ENCODE data around the gene MCCC1. TPM values are rescaled to one million over a fixed set of nuclear protein-coding genes. Genes with fewer than 3 reads are reported as not detected.
"Not testable (repeated sequence)": the region's sequence is repeated elsewhere in the genome, so short reads cannot be mapped to it uniquely, and the experiment has no call there.

The MCCC1 gene
- total and polyA plus RNA-seq, 11 donors = 32.8 to 58.4 (median 47.5) TPM

DNA sequence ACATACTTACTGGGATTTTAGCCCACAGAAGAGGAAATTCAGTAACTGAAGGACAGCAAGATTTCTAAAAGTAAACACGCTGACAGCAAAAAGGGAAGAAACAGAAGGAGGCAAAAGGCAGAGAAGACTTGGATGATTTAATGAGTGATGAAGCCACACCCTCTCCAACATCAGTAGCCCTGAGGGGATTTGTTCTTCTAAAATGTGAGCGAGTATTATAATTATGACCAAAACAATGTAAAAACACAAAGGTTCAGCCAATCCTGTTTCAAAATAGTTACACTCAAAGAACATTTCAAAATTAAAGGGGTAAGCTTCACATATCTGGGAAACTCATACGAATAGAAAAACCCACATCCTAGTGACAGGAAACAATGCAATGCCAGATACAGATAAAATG lies 25.0 kb downstream of the MCCC1 start:
- Histone ChIP-seq H3K36me3 (peaks cover 0 to 57% (median 31%) of the 10 kb centered on the region in 9 donors), H3K4me1 (peaks cover 0 to 8% (median 0%) of the 10 kb centered on the region in 12 donors), H3K27ac (no peak overlapping the region), H3K27me3 (no peaks in the 10 kb centered on the region), H3K9me3 (peaks cover 0 to 6% (median 0%) of the 10 kb centered on the region in 12 donors), H3K4me3 (no peak overlapping the region)
- intact Hi-C loops (cut with DNase I) = no loop called here
- WGBS, 4 donors = 57 to 69% (median 63%) methylated on average over 3 of the region's 3 CpGs
- TF ChIP-seq CTCF (IDR thresholded peaks at IDR 0.05) = no peak
- TF ChIP-seq POLR2A (IDR thresholded peaks at IDR 0.05) = no peak
- ATAC-seq = no peak
- no peak for DNase-seq

DNA sequence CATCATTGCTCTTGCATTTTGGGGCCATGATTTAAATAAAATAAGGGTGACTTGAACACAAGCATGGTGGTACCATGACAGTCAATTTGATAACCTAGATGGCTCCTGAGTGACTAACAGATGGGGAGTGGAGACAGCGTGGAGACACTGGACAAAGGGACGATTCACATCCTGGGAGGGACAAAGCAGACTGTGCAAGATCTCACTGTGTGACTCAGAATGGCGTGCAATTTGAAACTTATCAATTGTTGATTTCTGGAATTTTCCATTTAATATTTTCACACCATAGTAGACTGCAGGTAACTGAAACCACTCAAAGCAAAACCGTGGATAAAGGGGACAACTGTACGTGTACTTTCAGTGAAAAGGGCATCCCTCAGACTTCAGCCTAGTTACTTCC lies 25.5 kb downstream of the MCCC1 start:
- peaks cover 0 to 6% (median 0%) of the 10 kb centered on the region in 12 donors for H3K9me3 ChIP-seq
- TF ChIP-seq POLR2A (IDR thresholded peaks at IDR 0.05) (no peak), CTCF (IDR thresholded peaks at IDR 0.05) (no peak)
- intact Hi-C loops (cut with DNase I) = no loop called here
- no peaks in the 10 kb centered on the region for H3K27me3 ChIP-seq
- no peak for DNase-seq
- WGBS, 4 donors = 66 to 76% (median 72%) methylated on average over 5 of the region's 5 CpGs
- no peak overlapping the region for H3K27ac ChIP-seq
- no peak for ATAC-seq
- peaks cover 0 to 57% (median 34%) of the 10 kb centered on the region in 9 donors for H3K36me3 ChIP-seq
- H3K4me1 ChIP-seq = peaks cover 0 to 8% (median 0%) of the 10 kb centered on the region in 12 donors
- H3K4me3 ChIP-seq = no peak overlapping the region

DNA sequence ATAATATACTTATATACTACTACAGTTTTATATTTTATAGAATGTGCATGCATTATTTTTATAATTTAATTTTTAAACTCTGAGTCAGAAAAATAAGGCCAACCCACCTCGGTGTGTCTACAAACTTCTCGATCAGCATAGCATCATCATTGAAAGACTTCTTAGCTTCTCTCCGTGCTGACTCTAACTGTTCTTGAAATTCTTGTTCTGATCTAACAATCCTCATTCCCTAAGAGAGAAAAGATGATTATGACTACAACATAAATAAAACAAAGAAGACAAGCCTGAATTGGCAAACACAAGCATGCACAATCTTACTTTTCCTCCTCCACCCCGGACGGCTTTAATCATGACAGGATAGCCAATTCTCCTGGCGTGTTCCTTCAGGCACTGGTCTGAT lies 28.4 kb downstream of the MCCC1 start:
- Histone ChIP-seq H3K9me3 (peaks cover 0 to 6% (median 0%) of the 10 kb centered on the region in 12 donors), H3K27ac (no peak overlapping the region), H3K36me3 (peaks cover 0 to 67% (median 49%) of the 10 kb centered on the region in 9 donors), H3K27me3 (no peaks in the 10 kb centered on the region), H3K4me1 (peaks cover 0 to 8% (median 0%) of the 10 kb centered on the region in 12 donors), H3K4me3 (no peak overlapping the region)
- DNase-seq (no peak), ATAC-seq (no peak)
- intact Hi-C loops (cut with DNase I) = no loop called here
- TF ChIP-seq POLR2A (IDR thresholded peaks at IDR 0.05) (no peak), CTCF (IDR thresholded peaks at IDR 0.05) (no peak)
- WGBS, 4 donors = 95 to 98% (median 96%) methylated on average over 6 of the region's 6 CpGs

DNA sequence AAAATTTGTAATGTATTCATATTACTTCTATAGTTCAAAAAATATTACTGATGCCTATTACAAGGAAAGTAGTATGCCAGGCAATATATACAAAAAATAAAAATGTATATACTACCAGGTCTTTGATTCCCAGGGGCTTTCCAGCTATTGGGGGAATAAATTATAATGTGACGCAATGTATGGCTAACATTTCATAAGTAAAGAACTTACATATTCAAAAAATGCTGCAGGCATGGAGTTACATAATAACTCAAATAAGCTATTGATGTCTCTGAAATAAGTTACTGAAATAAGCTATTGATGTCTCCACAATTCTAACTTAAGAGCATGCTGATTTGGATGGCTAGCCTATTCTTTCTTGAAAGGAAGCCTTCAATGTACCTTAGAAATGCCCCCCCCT lies 30.2 kb downstream of the MCCC1 start:
- no peak for DNase-seq
- Histone ChIP-seq H3K27ac (no peak overlapping the region), H3K27me3 (no peaks in the 10 kb centered on the region), H3K9me3 (no peaks in the 10 kb centered on the region), H3K4me3 (no peak overlapping the region), H3K4me1 (peaks cover 0 to 1% (median 0%) of the 10 kb centered on the region in 12 donors), H3K36me3 (peaks cover 0 to 77% (median 53%) of the 10 kb centered on the region in 9 donors)
- WGBS, 4 donors = 0 to 44% (median 4%) methylated on average over 1 of the region's 1 CpG
- no peak for ATAC-seq
- intact Hi-C loops (cut with DNase I) = no loop called here
- TF ChIP-seq POLR2A (IDR thresholded peaks at IDR 0.05) (no peak), CTCF (IDR thresholded peaks at IDR 0.05) (no peak)

DNA sequence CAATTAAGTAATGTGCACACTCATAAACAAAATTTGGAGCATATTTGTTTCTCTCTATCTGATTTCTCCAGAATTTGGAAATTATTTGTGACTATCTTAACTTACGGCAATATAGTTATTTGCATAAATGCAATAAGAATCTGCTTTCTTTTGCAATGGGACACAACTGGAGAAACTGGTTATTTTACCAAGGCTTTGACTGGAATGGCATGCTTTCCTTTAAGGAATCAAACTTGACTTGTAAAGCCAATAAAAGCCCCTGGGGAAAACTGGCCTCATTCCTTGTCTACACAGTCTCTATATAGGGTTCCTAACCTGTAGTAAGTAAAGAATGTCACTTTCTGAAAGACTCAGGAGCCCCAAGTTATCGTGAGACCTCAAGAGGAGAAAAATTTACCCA lies 32.4 kb downstream of the MCCC1 start:
- H3K4me3 ChIP-seq; intact Hi-C loops (cut with DNase I); H3K27me3 ChIP-seq; H3K9me3 ChIP-seq; DNase-seq; H3K27ac ChIP-seq; H3K4me1 ChIP-seq; ATAC-seq: not testable (repeated sequence)
- peaks cover 0 to 74% (median 50%) of the 10 kb centered on the region in 9 donors for H3K36me3 ChIP-seq
- 96 to 98% (median 97%) methylated on average over 2 of the region's 2 CpGs for WGBS, 4 donors
